HL-60/S4 (cell line): ENCODE data around the gene HRG.
"Not testable (repeated sequence)": the region's sequence is repeated elsewhere in the genome, so short reads cannot be mapped to it uniquely, and the experiment has no call there.

ENCODE experiments used
- in situ Hi-C: fragments of 300-500 bp; cut with MboI; formaldehyde crosslinking; loops from 2 replicates; pipeline ENCODE4 v1.14.3; 2022; ENCODE audit warnings: low sequenced_read_pairs

HRG gene

GRCh38 chr3:186671051-186671450 lies 5.2 kb downstream of the HRG start:
- in situ Hi-C loops = no loop called here

GRCh38 chr3:186678604-186679003 lies 12.8 kb downstream of the HRG start:
- in situ Hi-C loops = no loop called here

GRCh38 chr3:186679151-186679550 lies 13.3 kb downstream of the HRG start:
- in situ Hi-C loops = no loop called here

- in situ Hi-C loops = no loop called here
Observed at GRCh38 chr3:186680869-186681268, 15.1 kb downstream of the HRG start.

- in situ Hi-C loops = no loop called here
Observed at GRCh38 chr3:186682812-186683211, 17.0 kb downstream of the HRG start.

- in situ Hi-C loops = no loop called here
Observed at GRCh38 chr3:186683979-186684378, 18.2 kb downstream of the HRG start.

GRCh38 chr3:186686475-186686874 lies 20.7 kb downstream of the HRG start:
- in situ Hi-C loops = not testable (repeated sequence)

- in situ Hi-C loops = no loop called here
Observed at GRCh38 chr3:186687120-186687651, 21.4 kb downstream of the HRG start.

GRCh38 chr3:186690304-186690703 lies 24.5 kb downstream of the HRG start:
- in situ Hi-C loops = not testable (repeated sequence)

GRCh38 chr3:186691676-186692075 lies 25.9 kb downstream of the HRG start:
- in situ Hi-C loops = no loop called here

- in situ Hi-C loops = no loop called here
Observed at GRCh38 chr3:186693843-186694242, 28.0 kb downstream of the HRG start.

GRCh38 chr3:186694288-186695032 lies 28.6 kb downstream of the HRG start:
- in situ Hi-C loops = no loop called here

GRCh38 chr3:186696522-186696921 lies 30.7 kb downstream of the HRG start:
- in situ Hi-C loops = no loop called here

- in situ Hi-C loops = no loop called here
Observed at GRCh38 chr3:186697510-186697909, 31.7 kb downstream of the HRG start.

- in situ Hi-C loops = no loop called here
Observed at GRCh38 chr3:186700267-186700666, 34.5 kb downstream of the HRG start.

GRCh38 chr3:186702451-186702850 lies 36.6 kb downstream of the HRG start:
- in situ Hi-C loops = not testable (repeated sequence)

- in situ Hi-C loops = no loop called here
Observed at GRCh38 chr3:186705882-186706780, 40.3 kb downstream of the HRG start.

- in situ Hi-C loops = no loop called here
Observed at GRCh38 chr3:186708983-186709679, 43.3 kb downstream of the HRG start.

GRCh38 chr3:186710694-186711093 lies 44.9 kb downstream of the HRG start:
- in situ Hi-C loops = not testable (repeated sequence)

GRCh38 chr3:186713499-186713898 lies 47.7 kb downstream of the HRG start:
- in situ Hi-C loops = no loop called here

- in situ Hi-C loops = no loop called here
Observed at GRCh38 chr3:186717039-186717457, 51.2 kb downstream of the HRG start, which contains the start of gene KNG1. KNG1 (plus strand) TSS chr3:186717359; CDS start chr3:186717543, 184 bp downstream.
